ENCODE results near the gene PRPF6.

PRPF6 gene

GRCh38 chr20:63961664-63962425 is 19.1 kb upstream of the PRPF6 start:
- Histone ChIP-seq H3K23ac (ENCODE audit: low read length in 2 of 2) (no peak overlapping the region), H2AFZ (ENCODE audit: low read depth, low read length) (no peak overlapping the region)
- 96% methylated on average over 20 of the region's 26 CpGs for WGBS

GRCh38 chr20:63962426-63963347 is 18.2 kb upstream of the PRPF6 start:
- no peak overlapping the region for H3K4me2 ChIP-seq (ENCODE audit: low read length, poor library complexity, severe bottlenecking)
- no peak overlapping the region for H3K27ac ChIP-seq (ENCODE audit: low read length, poor library complexity, severe bottlenecking)
- WGBS, result 98% methylated on average over 60 of the region's 61 CpGs
- H3K79me1 ChIP-seq (replicated peaks; ENCODE audit: low read length, poor library complexity, severe bottlenecking), result peaks cover 29% of the 10 kb centered on the region
- H2AFZ ChIP-seq (ENCODE audit: low read depth, low read length), result no peak overlapping the region
- H3K36me3 ChIP-seq (ENCODE audit: control insufficient read depth in 1 of 2, insufficient read depth in 2 of 2, low read depth in 1 of 2, low read length in 2 of 2), result peaks cover 64 to 88% of the 10 kb centered on the region in 2 experiments
- no peak for DNase-seq
- H3K18ac ChIP-seq (ENCODE audit: low read depth in 1 of 2, low read length in 2 of 2), result no peak overlapping the region
- no peak overlapping the region for H4K91ac ChIP-seq (ENCODE audit: low read length)
- peaks cover 16% of the 10 kb centered on the region for H3K4me1 ChIP-seq (ENCODE audit: control insufficient read depth, insufficient read depth, low read depth, low read length)
- H2BK120ac ChIP-seq (ENCODE audit: low read depth, low read length), result no peak overlapping the region
- no peak overlapping the region for H2AK5ac ChIP-seq (ENCODE audit: low read length, severe bottlenecking)
- H3K4me3 ChIP-seq (ENCODE audit: insufficient read depth in 1 of 2, low read depth in 1 of 2, low read length in 2 of 2), result no peak overlapping the region
- no peak overlapping the region for H2BK12ac ChIP-seq (ENCODE audit: low read length in 2 of 2)
- H2BK15ac ChIP-seq (ENCODE audit: low read depth, poor library complexity, severe bottlenecking), result no peak overlapping the region
- H3K14ac ChIP-seq (ENCODE audit: low read length in 2 of 2), result no peak overlapping the region
- H4K8ac ChIP-seq (ENCODE audit: low read length), result no peak overlapping the region
- H3K4ac ChIP-seq (ENCODE audit: low read depth in 1 of 2, low read length in 2 of 2), result no peak overlapping the region
- H3K9me3 ChIP-seq (ENCODE audit: control insufficient read depth, low read length), result no peaks in the 10 kb centered on the region
- H3K23ac ChIP-seq (ENCODE audit: low read length in 2 of 2), result no peak overlapping the region
- no peak overlapping the region for H2BK5ac ChIP-seq (ENCODE audit: low read depth, low read length, poor library complexity, severe bottlenecking)
- H3K9ac ChIP-seq (ENCODE audit: low read length), result no peak overlapping the region
- no peaks in the 10 kb centered on the region for H3K27me3 ChIP-seq (ENCODE audit: control insufficient read depth in 1 of 2, insufficient read depth in 1 of 2, low read length in 2 of 2)

More at GRCh38 chr20:63961664-63962425, 19.1 kb upstream of the PRPF6 start:
- Histone ChIP-seq H3K4me2 (ENCODE audit: low read length, poor library complexity, severe bottlenecking) (no peak overlapping the region), H4K8ac (ENCODE audit: low read length) (no peak overlapping the region), H3K9me3 (ENCODE audit: control insufficient read depth, low read length) (no peaks in the 10 kb centered on the region), H3K4me3 (ENCODE audit: insufficient read depth in 1 of 2, low read depth in 1 of 2, low read length in 2 of 2) (no peak overlapping the region), H3K4me1 (ENCODE audit: control insufficient read depth, insufficient read depth, low read depth, low read length) (peaks cover 23% of the 10 kb centered on the region), H3K36me3 (ENCODE audit: control insufficient read depth in 1 of 2, insufficient read depth in 2 of 2, low read depth in 1 of 2, low read length in 2 of 2) (peaks cover 56 to 81% of the 10 kb centered on the region in 2 experiments), H3K9ac (ENCODE audit: low read length) (no peak overlapping the region), H3K27ac (ENCODE audit: low read length, poor library complexity, severe bottlenecking) (no peak overlapping the region), H3K14ac (ENCODE audit: low read length in 2 of 2) (no peak overlapping the region), H4K91ac (ENCODE audit: low read length) (no peak overlapping the region), H2AK5ac (ENCODE audit: low read length, severe bottlenecking) (no peak overlapping the region), H2BK5ac (ENCODE audit: low read depth, low read length, poor library complexity, severe bottlenecking) (no peak overlapping the region), H2BK15ac (ENCODE audit: low read depth, poor library complexity, severe bottlenecking) (no peak overlapping the region), H3K79me1 (replicated peaks; ENCODE audit: low read length, poor library complexity, severe bottlenecking) (peaks cover 25% of the 10 kb centered on the region), H3K18ac (ENCODE audit: low read depth in 1 of 2, low read length in 2 of 2) (no peak overlapping the region), H3K4ac (ENCODE audit: low read depth in 1 of 2, low read length in 2 of 2) (no peak overlapping the region), H3K27me3 (ENCODE audit: control insufficient read depth in 1 of 2, insufficient read depth in 1 of 2, low read length in 2 of 2) (no peaks in the 10 kb centered on the region), H2BK120ac (ENCODE audit: low read depth, low read length) (no peak overlapping the region), H2BK12ac (ENCODE audit: low read length in 2 of 2) (no peak overlapping the region)
- no peak for DNase-seq

- Histone ChIP-seq H3K23ac (ENCODE audit: low read length in 2 of 2) (no peak overlapping the region), H3K14ac (ENCODE audit: low read length in 2 of 2) (no peak overlapping the region), H3K9ac (ENCODE audit: low read length) (no peak overlapping the region), H2BK15ac (ENCODE audit: low read depth, poor library complexity, severe bottlenecking) (no peak overlapping the region), H3K4me3 (ENCODE audit: insufficient read depth in 1 of 2, low read depth in 1 of 2, low read length in 2 of 2) (no peak overlapping the region), H2AFZ (ENCODE audit: low read depth, low read length) (no peak overlapping the region), H3K79me1 (replicated peaks; ENCODE audit: low read length, poor library complexity, severe bottlenecking) (peaks cover 28% of the 10 kb centered on the region), H3K27ac (ENCODE audit: low read length, poor library complexity, severe bottlenecking) (no peak overlapping the region), H3K4me2 (ENCODE audit: low read length, poor library complexity, severe bottlenecking) (no peak overlapping the region), H2BK12ac (ENCODE audit: low read length in 2 of 2) (no peak overlapping the region), H2BK120ac (ENCODE audit: low read depth, low read length) (no peak overlapping the region), H3K9me3 (ENCODE audit: control insufficient read depth, low read length) (no peaks in the 10 kb centered on the region), H3K18ac (ENCODE audit: low read depth in 1 of 2, low read length in 2 of 2) (no peak overlapping the region), H3K36me3 (ENCODE audit: control insufficient read depth in 1 of 2, insufficient read depth in 2 of 2, low read depth in 1 of 2, low read length in 2 of 2) (peaks cover 69 to 88% of the 10 kb centered on the region in 2 experiments), H2AK5ac (ENCODE audit: low read length, severe bottlenecking) (no peak overlapping the region), H3K4ac (ENCODE audit: low read depth in 1 of 2, low read length in 2 of 2) (no peak overlapping the region), H2BK5ac (ENCODE audit: low read depth, low read length, poor library complexity, severe bottlenecking) (no peak overlapping the region), H3K4me1 (ENCODE audit: control insufficient read depth, insufficient read depth, low read depth, low read length) (peaks cover 15% of the 10 kb centered on the region), H4K91ac (ENCODE audit: low read length) (no peak overlapping the region), H3K27me3 (ENCODE audit: control insufficient read depth in 1 of 2, insufficient read depth in 1 of 2, low read length in 2 of 2) (no peaks in the 10 kb centered on the region), H4K8ac (ENCODE audit: low read length) (no peak overlapping the region)
- DNase-seq, result no peak
- 96% methylated on average over 27 of the region's 27 CpGs for WGBS
Observed at GRCh38 chr20:63963348-63963741, 17.6 kb upstream of the PRPF6 start.

- Histone ChIP-seq H3K27ac (ENCODE audit: low read length, poor library complexity, severe bottlenecking) (no peak overlapping the region), H3K79me1 (replicated peaks; ENCODE audit: low read length, poor library complexity, severe bottlenecking) (peaks cover 31% of the 10 kb centered on the region), H4K8ac (ENCODE audit: low read length) (no peak overlapping the region), H3K4me3 (ENCODE audit: insufficient read depth in 1 of 2, low read depth in 1 of 2, low read length in 2 of 2) (no peak overlapping the region), H3K9ac (ENCODE audit: low read length) (no peak overlapping the region), H3K9me3 (ENCODE audit: control insufficient read depth, low read length) (no peaks in the 10 kb centered on the region), H2BK5ac (ENCODE audit: low read depth, low read length, poor library complexity, severe bottlenecking) (no peak overlapping the region), H3K36me3 (ENCODE audit: control insufficient read depth in 1 of 2, insufficient read depth in 2 of 2, low read depth in 1 of 2, low read length in 2 of 2) (peaks cover 65 to 88% of the 10 kb centered on the region in 2 experiments), H2BK15ac (ENCODE audit: low read depth, poor library complexity, severe bottlenecking) (no peak overlapping the region), H3K4ac (ENCODE audit: low read depth in 1 of 2, low read length in 2 of 2) (no peak overlapping the region), H3K18ac (ENCODE audit: low read depth in 1 of 2, low read length in 2 of 2) (no peak overlapping the region), H2AFZ (ENCODE audit: low read depth, low read length) (no peak overlapping the region), H3K23ac (ENCODE audit: low read length in 2 of 2) (no peak overlapping the region), H3K14ac (ENCODE audit: low read length in 2 of 2) (no peak overlapping the region), H2AK5ac (ENCODE audit: low read length, severe bottlenecking) (no peak overlapping the region), H3K27me3 (ENCODE audit: control insufficient read depth in 1 of 2, insufficient read depth in 1 of 2, low read length in 2 of 2) (no peaks in the 10 kb centered on the region), H4K91ac (ENCODE audit: low read length) (no peak overlapping the region), H2BK12ac (ENCODE audit: low read length in 2 of 2) (no peak overlapping the region), H3K4me1 (ENCODE audit: control insufficient read depth, insufficient read depth, low read depth, low read length) (peaks cover 16% of the 10 kb centered on the region), H2BK120ac (ENCODE audit: low read depth, low read length) (no peak overlapping the region), H3K4me2 (ENCODE audit: low read length, poor library complexity, severe bottlenecking) (no peak overlapping the region)
- no peak for DNase-seq
- WGBS, result 96% methylated on average over 16 of the region's 16 CpGs
Observed at GRCh38 chr20:63963784-63964301, 17.1 kb upstream of the PRPF6 start.

All from mesenchymal stem cell (in vitro differentiated cells and primary cell).